Measurements from ENCODE around the gene ACTMAP. TPM values are rescaled to one million over a fixed set of nuclear protein-coding genes. Genes with fewer than 3 reads are reported as not detected.

The ACTMAP gene
- total and polyA plus RNA-seq, 4 donors, result 0.93 to 7.7 (median 3.0) TPM

- DNase-seq (ENCODE audit: low spot score), result no peak
- Histone ChIP-seq H3K36me3 (ENCODE audit: control insufficient read depth in 4 of 4, insufficient read depth in 3 of 4, low read depth in 1 of 4, low read length in 3 of 4) (peaks cover 10 to 49% (median 26%) of the 10 kb centered on the region in 4 donors), H3K9me3 (ENCODE audit: control insufficient read depth in 4 of 4, low read length in 3 of 4) (no peaks in the 10 kb centered on the region), H3K27me3 (ENCODE audit: control insufficient read depth in 4 of 4, insufficient read depth in 4 of 4, low read length in 3 of 4) (no peaks in the 10 kb centered on the region), H3K4me3 (ENCODE audit: low read depth in 1 of 3, low read length in 3 of 3) (no peak overlapping the region), H3K9ac (ENCODE audit: low read depth in 1 of 2, low read length in 2 of 2) (no peak overlapping the region), H3K4me1 (ENCODE audit: control insufficient read depth in 4 of 4, insufficient read depth in 4 of 4, low read length in 3 of 4) (peaks cover 0 to 5% (median 0%) of the 10 kb centered on the region in 4 donors), H3K27ac (ENCODE audit: low read depth in 1 of 2, low read length in 2 of 2) (no peak overlapping the region)
- TF ChIP-seq HNF4A (conservative IDR thresholded peaks at IDR 0.05) (no peak), RXRA (IDR thresholded peaks at IDR 0.05) (no peak), FOXA1 (IDR thresholded peaks at IDR 0.05) (no peak), GABPA (IDR thresholded peaks at IDR 0.05 in 1 of 2, conservative IDR thresholded peaks at IDR 0.05 in 1 of 2) (no peak)
- WGBS, result 96% methylated on average over 9 of the region's 9 CpGs
Measured at GRCh38 chr19:40700083-40700482, 50.2 kb downstream of the ACTMAP start.

- Histone ChIP-seq H3K4me1 (ENCODE audit: control insufficient read depth in 4 of 4, insufficient read depth in 4 of 4, low read length in 3 of 4) (peaks cover 0 to 5% (median 0%) of the 10 kb centered on the region in 4 donors), H3K27me3 (ENCODE audit: control insufficient read depth in 4 of 4, insufficient read depth in 4 of 4, low read length in 3 of 4) (no peaks in the 10 kb centered on the region), H3K9ac (ENCODE audit: low read depth in 1 of 2, low read length in 2 of 2) (no peak overlapping the region), H3K9me3 (ENCODE audit: control insufficient read depth in 4 of 4, low read length in 3 of 4) (no peaks in the 10 kb centered on the region), H3K36me3 (ENCODE audit: control insufficient read depth in 4 of 4, insufficient read depth in 3 of 4, low read depth in 1 of 4, low read length in 3 of 4) (peaks cover 4 to 33% (median 11%) of the 10 kb centered on the region in 4 donors), H3K4me3 (ENCODE audit: low read depth in 1 of 3, low read length in 3 of 3) (no peak overlapping the region), H3K27ac (ENCODE audit: low read depth in 1 of 2, low read length in 2 of 2) (no peak overlapping the region)
- no peak for TF ChIP-seq JUND (IDR thresholded peaks at IDR 0.05)
- no peak for TF ChIP-seq NR2F2 (IDR thresholded peaks at IDR 0.05)
- TF ChIP-seq RXRA (IDR thresholded peaks at IDR 0.05), result no peak
- no peak for TF ChIP-seq EGR1 (IDR thresholded peaks at IDR 0.05; ENCODE audit: low read depth in 2 of 2)
- TF ChIP-seq TAF1 (conservative IDR thresholded peaks at IDR 0.05), result no peak
- no peak for TF ChIP-seq ZBTB33 (IDR thresholded peaks at IDR 0.05)
- no peak for TF ChIP-seq FOXA1 (IDR thresholded peaks at IDR 0.05)
- TF ChIP-seq GABPA (IDR thresholded peaks at IDR 0.05 in 1 of 2, conservative IDR thresholded peaks at IDR 0.05 in 1 of 2), result no peak
- TF ChIP-seq RAD21 (IDR thresholded peaks at IDR 0.05), result no peak
- no peak for TF ChIP-seq CTCF (IDR thresholded peaks at IDR 0.05; ENCODE audit: low read depth, low read length, missing input control)
- no peak for TF ChIP-seq MAX (IDR thresholded peaks at IDR 0.05)
- TF ChIP-seq REST (IDR thresholded peaks at IDR 0.05), result no peak
- TF ChIP-seq YY1 (IDR thresholded peaks at IDR 0.05), result no peak
- no peak for DNase-seq (ENCODE audit: low spot score)
- WGBS, result 95% methylated on average over 6 of the region's 6 CpGs
Measured at GRCh38 chr19:40697007-40697406, 53.3 kb downstream of the ACTMAP start.

Data from liver (tissue), 9 donors.